22Rv1 (cell line): ENCODE results near the gene ZNF462.

Experiments used
- CTCF ChIP-seq: fragments of 450-650 bp; IDR thresholded peaks from 2 replicates; pipeline ENCODE4 v1.5.1; 2017; ENCODE audit warnings: mild to moderate bottlenecking
- ZFX ChIP-seq: fragments of 450-650 bp; IDR thresholded peaks from 2 replicates; pipeline ENCODE4 v1.6.1; 2017; ENCODE audit warnings: antibody characterized with exemption, borderline replicate concordance

- TF ChIP-seq CTCF (no peak), ZFX (no peak)
Observed at GRCh38 chr9:107024193-107024592, 161.2 kb downstream of the ZNF462 start.
